IPS-15b (cell line): Measurements from ENCODE around the gene KISS1R.
"Not testable (repeated sequence)": the region's sequence is repeated elsewhere in the genome, so short reads cannot be mapped to it uniquely, and the experiment has no call there.

Experiments
- H3K27me3 ChIP-seq: one replicate; pipeline ENCODE4 v1.6.1; 2013; ENCODE audit warnings: low read length; ENCODE audit not compliant: control insufficient read depth, insufficient read depth
- H3K36me3 ChIP-seq: one replicate; pipeline ENCODE4 v1.6.1; 2013; ENCODE audit warnings: low read length; ENCODE audit not compliant: control insufficient read depth, insufficient read depth
- H3K4me1 ChIP-seq: one replicate; pipeline ENCODE4 v1.6.1; 2013; ENCODE audit warnings: mild to moderate bottlenecking, low read length; ENCODE audit not compliant: control insufficient read depth, insufficient read depth
- H3K4me3 ChIP-seq: one replicate; pipeline ENCODE4 v1.5.1; 2013; ENCODE audit warnings: low read depth, low read length
- H3K9ac ChIP-seq: one replicate; pipeline ENCODE4 v1.6.1; 2013; ENCODE audit warnings: low read depth, mild to moderate bottlenecking, low read length
- H3K9me3 ChIP-seq: one replicate; pipeline ENCODE4 v1.6.1; 2013; ENCODE audit warnings: mild to moderate bottlenecking, low read length; ENCODE audit not compliant: control insufficient read depth, insufficient read depth

Gene KISS1R

GRCh38 chr19:875265-875879 lies 41.8 kb upstream of the KISS1R start:
- no peak overlapping the region for H3K4me3 ChIP-seq
- H3K36me3 ChIP-seq: peaks cover 30% of the 10 kb centered on the region

GRCh38 chr19:876089-876488 lies 41.0 kb upstream of the KISS1R start:
- no peaks in the 10 kb centered on the region for H3K27me3 ChIP-seq
- no peaks in the 10 kb centered on the region for H3K9me3 ChIP-seq
- no peak overlapping the region for H3K9ac ChIP-seq
- no peak overlapping the region for H3K4me3 ChIP-seq
- H3K36me3 ChIP-seq: peaks cover 27% of the 10 kb centered on the region
- peaks cover 2% of the 10 kb centered on the region for H3K4me1 ChIP-seq

More at GRCh38 chr19:875265-875879, 41.8 kb upstream of the KISS1R start:
- Histone ChIP-seq H3K27me3 (no peaks in the 10 kb centered on the region), H3K9me3 (no peaks in the 10 kb centered on the region), H3K4me1 (peaks cover 2% of the 10 kb centered on the region), H3K9ac (no peak overlapping the region)

- peaks cover 2% of the 10 kb centered on the region for H3K4me1 ChIP-seq
- H3K27me3 ChIP-seq: no peaks in the 10 kb centered on the region
- H3K36me3 ChIP-seq: peaks cover 32% of the 10 kb centered on the region
- H3K4me3 ChIP-seq: no peak overlapping the region
- no peaks in the 10 kb centered on the region for H3K9me3 ChIP-seq
- no peak overlapping the region for H3K9ac ChIP-seq
Observed at GRCh38 chr19:876780-877314, 40.3 kb upstream of the KISS1R start.

- H3K36me3 ChIP-seq: peaks cover 37% of the 10 kb centered on the region
- not testable (repeated sequence) for H3K9me3 ChIP-seq
Observed at GRCh38 chr19:877992-878660, 39.0 kb upstream of the KISS1R start.

DNA sequence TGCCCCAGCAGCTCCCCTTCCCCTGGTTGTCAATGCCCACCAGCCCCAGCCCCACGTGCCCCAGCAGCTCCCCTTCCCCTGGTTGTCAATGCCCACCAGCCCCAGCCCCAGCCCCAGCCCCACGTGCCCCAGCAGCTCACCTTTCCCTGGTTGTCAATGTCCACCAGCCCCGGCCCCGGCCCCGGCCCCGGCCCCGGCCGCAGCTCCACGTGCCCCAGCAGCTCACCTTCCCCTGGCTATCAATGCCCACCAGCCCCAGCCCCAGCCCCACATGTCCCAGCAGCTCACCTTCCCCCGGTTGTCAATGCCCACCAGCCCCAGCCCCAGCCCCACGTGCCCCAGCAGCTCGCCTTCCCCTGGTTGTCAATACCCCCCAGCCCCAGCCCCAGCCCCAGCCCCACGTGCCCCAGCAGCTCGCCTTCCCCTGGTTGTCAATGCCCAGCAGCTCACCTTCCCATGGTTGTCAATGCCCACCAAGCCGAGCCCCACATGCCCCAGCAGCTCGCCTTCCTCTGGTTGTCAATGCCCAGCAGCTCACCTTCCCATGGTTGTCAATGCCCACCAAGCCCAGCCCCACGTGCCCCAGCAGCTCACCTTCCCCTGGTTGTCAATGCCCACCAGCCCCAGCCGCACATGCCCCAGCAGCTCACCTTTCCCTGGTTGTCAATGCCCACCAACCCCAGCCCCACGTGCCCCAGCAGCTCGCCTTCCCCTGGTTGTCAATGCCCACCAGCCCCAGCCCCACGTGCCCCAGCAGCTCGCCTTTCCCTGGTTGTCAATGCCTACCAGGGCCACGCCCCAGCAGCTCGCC lies 38.2 kb upstream of the KISS1R start:
- H3K36me3 ChIP-seq: peaks cover 33% of the 10 kb centered on the region
- H3K4me1 ChIP-seq, H3K4me3 ChIP-seq, H3K9ac ChIP-seq, H3K27me3 ChIP-seq, H3K9me3 ChIP-seq: not testable (repeated sequence)

More at GRCh38 chr19:877992-878660, 39.0 kb upstream of the KISS1R start:
- H3K4me3 ChIP-seq, H3K27me3 ChIP-seq, H3K4me1 ChIP-seq, H3K9ac ChIP-seq: not testable (repeated sequence)

DNA sequence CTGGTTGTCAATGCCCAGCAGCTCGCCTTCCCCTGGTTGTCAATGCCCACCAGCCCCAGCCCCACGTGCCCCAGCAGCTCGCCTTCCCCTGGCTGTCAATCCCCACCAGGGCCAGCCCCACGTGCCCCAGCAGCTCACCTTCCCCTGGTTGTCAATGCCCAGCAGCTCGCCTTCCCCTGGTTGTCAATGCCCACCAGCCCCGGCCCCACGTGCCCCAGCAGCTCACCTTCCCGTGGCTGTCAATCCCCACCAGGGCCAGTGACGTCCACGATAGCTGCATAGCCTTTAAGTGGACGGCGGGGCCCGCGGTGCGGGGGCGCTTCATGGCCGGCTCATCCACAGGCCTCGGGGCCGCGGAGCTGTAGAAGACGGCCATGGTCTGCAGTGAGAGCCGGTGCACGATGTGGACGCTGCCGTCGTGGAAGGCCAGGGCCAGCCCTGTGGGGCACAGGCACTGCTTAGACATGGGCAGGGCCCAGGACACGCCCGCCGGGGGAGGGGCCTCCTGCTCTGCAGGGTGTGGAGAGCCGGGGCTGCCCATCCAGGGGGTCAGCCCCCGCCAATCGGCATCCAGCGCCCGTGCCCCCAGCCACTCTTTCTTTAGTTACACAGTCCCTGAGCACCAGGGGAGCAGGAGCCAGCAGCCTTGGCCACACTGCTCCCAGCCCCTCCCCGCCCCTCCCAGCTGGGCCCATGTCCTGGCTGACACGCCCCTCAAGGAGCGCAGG lies 37.3 kb upstream of the KISS1R start:
- H3K36me3 ChIP-seq: peaks cover 33% of the 10 kb centered on the region
- H3K27me3 ChIP-seq: no peaks in the 10 kb centered on the region
- no peak overlapping the region for H3K4me3 ChIP-seq
- no peak overlapping the region for H3K9ac ChIP-seq
- H3K9me3 ChIP-seq: no peaks in the 10 kb centered on the region
- no peaks in the 10 kb centered on the region for H3K4me1 ChIP-seq

DNA sequence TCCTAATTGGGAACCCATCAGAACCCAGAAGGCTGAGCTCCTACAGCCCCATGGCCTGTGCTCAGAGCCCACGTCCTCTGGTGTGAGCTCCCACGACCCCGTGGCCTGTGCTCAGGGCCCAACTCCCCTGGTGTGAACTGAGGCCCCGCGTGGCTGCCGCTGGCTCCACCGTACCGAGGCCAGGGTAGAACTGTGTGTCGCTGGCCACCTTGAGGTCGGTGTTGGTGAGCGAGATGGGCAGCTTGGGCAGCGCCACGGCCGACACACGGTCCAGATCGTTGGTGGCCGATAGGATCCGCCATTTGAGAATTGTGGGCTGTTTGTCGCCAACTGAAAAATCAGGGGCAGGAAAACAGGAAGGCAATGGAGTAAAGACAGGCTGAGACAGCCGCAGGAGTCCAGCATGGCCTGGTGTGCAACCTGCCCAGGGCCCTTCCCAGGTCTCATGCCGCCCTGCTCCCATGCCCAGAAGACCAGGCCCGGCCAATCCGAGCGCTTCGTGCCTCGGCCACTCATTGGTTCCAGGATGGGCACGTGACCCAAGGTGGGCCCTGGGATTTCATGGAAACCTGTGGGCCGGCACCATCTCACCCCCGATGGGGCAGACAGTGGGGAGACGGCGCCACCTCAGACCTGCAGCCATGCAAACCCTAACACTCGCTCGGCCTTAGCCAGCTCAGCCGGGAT lies 35.6 kb upstream of the KISS1R start:
- Histone ChIP-seq H3K27me3 (no peaks in the 10 kb centered on the region), H3K4me1 (no peaks in the 10 kb centered on the region), H3K4me3 (no peak overlapping the region), H3K9ac (no peak overlapping the region), H3K36me3 (peaks cover 36% of the 10 kb centered on the region), H3K9me3 (no peaks in the 10 kb centered on the region)

DNA sequence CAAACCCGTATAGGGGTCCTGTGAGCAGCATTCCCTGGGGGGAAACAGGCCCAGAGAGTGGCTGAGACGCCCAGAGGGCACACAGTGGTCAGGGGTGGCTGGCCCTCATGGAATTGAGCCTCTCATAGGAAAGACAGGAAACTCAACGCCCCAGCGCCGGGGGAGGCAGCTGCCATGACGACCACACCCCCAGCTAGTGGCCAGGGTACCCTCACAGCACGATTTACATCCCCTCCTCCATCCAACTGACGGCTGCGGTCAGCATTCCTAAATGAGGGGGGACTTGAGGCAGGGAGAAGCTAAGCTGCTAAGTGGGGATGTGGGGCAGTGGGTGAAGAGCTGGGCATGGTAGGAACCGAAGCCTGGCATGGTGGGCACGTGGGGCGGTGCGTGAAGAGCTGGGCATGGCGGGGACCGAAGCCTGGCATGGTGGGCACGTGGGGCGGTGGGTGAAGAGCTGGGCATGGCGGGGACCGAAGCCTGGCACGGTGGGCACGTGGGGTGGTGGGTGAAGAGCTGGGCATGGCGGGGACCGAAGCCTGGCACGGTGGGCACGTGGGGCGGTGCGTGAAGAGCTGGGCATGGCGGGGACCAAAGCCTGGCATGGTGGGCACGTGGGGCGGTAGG lies 34.1 kb upstream of the KISS1R start:
- H3K4me3 ChIP-seq: no peak overlapping the region
- H3K9ac ChIP-seq: no peak overlapping the region
- no peaks in the 10 kb centered on the region for H3K4me1 ChIP-seq
- H3K36me3 ChIP-seq: peaks cover 36% of the 10 kb centered on the region
- no peaks in the 10 kb centered on the region for H3K27me3 ChIP-seq
- no peaks in the 10 kb centered on the region for H3K9me3 ChIP-seq

GRCh38 chr19:883661-884211 lies 33.4 kb upstream of the KISS1R start:
- no peaks in the 10 kb centered on the region for H3K9me3 ChIP-seq
- peaks cover 39% of the 10 kb centered on the region for H3K36me3 ChIP-seq
- H3K9ac ChIP-seq: no peak overlapping the region
- no peaks in the 10 kb centered on the region for H3K27me3 ChIP-seq
- no peaks in the 10 kb centered on the region for H3K4me1 ChIP-seq
- H3K4me3 ChIP-seq: no peak overlapping the region

GRCh38 chr19:884420-885211 lies 32.5 kb upstream of the KISS1R start:
- Histone ChIP-seq H3K4me1 (no peaks in the 10 kb centered on the region), H3K9me3 (no peaks in the 10 kb centered on the region), H3K9ac (no peak overlapping the region), H3K36me3 (peaks cover 42% of the 10 kb centered on the region), H3K27me3 (no peaks in the 10 kb centered on the region), H3K4me3 (no peak overlapping the region)
